GM21717 (cell line): ENCODE data around the gene CAMK2N2.

ENCODE experiments used
- ATAC-seq: cut with Tn5 transposase; IDR thresholded peaks from one replicate; pipeline ENCODE4 v1.9.1; 2021; ENCODE audit warnings: mild to moderate bottlenecking, moderate library complexity; ENCODE audit not compliant: unreplicated experiment

The CAMK2N2 gene

DNA sequence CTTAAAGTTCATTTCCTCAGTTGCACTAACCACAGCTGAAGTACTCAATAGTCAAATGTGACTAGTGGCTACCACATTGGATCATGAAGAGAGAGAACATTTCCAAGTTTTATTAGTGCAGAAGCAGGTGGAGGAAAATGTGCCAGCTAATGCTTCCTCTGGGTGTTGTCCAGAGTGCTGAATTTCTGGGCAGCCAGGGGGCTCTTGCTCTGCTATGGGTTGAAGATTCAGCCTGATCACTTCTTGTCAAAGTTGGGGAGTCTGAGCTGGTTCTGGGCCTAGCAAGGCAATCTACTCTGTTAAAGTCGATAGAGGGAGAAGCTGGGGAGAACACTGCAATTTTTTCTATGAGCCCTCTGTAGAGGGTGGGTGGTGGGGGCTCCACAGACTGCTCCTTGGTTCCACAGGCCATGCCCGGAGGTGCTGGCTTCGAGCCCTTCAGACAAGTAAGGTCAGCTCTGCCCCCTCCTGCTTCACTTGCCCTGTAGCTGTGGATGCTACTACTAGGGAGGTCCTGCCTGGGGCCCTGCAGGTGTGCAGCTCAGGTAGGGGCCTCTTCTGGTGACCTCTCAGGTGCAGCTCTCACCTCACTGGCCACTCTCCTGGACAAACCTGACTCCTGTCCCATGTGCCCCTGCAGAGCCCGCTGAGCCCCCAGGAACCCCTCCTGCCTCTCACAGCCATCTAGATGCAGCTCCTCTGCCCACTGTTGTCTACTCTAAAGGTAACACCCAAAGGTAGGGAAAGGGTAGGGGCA is 20.8 kb downstream of the CAMK2N2 start:
- ATAC-seq, result no peak

DNA sequence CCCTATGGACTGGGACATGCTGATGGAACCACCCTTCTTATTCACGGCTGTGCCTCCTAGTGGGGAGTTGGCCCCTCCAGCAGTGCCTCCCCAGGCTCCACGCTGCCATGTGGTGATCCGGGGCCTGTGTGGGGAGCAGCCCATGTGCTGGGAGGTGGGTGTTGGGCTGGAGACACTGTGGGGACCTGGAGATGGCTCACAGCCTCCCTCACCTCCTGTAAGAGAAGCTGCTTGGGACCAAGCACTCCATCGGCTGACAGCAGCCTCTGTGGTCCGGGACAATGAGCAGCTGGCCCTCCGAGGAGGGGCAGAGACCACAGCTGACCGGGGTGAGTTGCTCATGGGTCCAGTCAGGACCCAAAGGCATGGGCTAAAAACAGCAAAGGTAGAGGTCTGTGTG is 21.6 kb downstream of the CAMK2N2 start:
- no peak for ATAC-seq

DNA sequence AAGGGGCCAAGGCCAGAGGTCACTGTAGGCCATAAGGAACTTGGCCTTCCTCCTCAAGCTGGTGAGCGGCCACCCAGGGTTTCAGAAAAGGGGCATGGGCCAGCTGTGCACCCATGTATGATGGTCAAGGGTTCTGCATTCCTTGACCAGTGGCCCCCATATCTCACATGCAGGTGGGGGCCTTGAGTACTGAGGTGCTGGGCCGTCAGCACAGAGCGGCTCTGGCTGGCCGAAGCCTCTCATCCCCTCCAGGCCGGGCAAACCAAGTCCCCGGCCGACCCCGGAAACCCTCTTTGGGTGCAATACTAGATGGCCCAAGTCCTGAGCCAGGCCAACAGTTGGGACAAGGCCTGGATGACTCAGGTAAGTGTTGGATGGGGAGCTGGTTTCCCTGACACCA is 22.1 kb downstream of the CAMK2N2 start:
- ATAC-seq, result no peak

- no peak for ATAC-seq
Measured at GRCh38 chr3:184238246-184238818, 23.0 kb downstream of the CAMK2N2 start.

DNA sequence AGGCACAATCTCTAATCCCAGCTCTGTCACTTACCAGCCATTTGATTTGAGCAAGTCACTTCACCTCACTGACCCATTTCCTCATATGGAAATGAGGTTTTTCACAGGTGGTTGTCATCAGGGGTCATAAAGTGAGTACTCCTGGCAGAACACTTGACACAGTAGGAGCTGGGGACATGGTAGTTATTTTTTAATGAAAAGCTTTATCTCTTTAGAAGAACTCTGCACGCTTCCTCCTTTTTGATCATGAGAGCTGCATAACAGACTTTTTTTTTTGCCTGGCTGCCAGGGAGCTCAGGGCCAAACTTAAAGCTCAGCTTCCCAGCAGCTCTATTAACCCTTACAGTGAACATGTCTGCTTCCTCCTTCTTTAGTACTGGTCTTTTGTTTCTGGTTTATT is 23.5 kb downstream of the CAMK2N2 start:
- ATAC-seq, result no peak

DNA sequence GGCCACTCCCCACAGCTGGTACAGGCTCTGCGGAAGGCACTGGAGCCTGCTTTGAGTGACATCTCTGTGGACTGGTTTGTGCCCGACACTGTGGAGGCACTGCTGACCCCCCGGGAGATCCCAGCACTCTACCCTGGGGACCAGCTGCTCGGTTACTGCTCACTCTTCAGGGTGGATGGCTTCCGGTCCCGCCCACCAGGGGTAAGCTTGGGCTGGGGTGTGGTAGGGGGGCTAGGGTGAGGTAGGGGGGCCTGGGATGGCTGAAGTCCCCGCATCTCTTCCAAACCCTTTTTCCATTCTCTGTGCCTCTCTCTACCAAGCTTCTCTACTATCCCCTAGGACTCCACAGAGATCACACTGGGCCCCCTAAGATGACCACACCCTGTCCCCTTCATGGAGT is 24.1 kb downstream of the CAMK2N2 start:
- no peak for ATAC-seq

DNA sequence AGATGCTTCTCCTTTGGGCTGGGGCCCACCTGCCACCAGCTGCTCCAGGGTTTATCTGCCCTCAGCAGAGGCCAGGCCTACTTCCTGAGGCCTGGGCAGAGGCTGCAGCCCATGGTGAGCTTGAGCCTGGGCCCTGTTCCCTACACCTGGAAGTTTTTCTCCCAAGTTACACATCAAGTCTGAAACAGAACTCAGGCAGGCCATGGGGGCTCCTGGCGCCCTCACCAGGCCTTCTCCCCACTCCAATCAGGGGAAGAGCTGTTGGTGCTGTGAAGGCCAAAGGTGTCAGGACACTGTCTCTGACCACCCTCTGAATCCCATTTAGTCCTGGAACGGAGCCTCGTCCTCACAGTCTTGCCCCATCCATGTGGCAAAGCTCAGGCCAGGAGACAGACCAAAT is 24.7 kb downstream of the CAMK2N2 start:
- no peak for ATAC-seq

DNA sequence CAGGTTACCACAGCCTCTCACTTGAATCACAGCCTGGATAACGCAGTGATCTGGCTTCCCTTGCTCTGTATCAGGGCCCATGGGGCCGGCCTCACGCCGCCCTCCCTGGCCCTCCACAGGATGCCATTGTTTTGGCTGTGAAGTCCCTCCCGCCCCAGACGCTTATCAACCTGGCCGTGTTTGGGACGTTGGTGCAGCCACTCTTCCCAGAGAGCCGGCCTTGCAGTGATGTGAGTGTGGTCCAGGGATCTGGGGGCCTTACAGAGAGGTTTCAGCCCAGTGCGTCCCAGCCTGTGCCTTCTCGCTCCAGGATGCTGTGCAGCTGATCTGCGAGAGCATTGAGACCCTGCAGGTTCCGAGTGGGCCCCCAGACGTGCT is 25.3 kb downstream of the CAMK2N2 start:
- no peak for ATAC-seq

DNA sequence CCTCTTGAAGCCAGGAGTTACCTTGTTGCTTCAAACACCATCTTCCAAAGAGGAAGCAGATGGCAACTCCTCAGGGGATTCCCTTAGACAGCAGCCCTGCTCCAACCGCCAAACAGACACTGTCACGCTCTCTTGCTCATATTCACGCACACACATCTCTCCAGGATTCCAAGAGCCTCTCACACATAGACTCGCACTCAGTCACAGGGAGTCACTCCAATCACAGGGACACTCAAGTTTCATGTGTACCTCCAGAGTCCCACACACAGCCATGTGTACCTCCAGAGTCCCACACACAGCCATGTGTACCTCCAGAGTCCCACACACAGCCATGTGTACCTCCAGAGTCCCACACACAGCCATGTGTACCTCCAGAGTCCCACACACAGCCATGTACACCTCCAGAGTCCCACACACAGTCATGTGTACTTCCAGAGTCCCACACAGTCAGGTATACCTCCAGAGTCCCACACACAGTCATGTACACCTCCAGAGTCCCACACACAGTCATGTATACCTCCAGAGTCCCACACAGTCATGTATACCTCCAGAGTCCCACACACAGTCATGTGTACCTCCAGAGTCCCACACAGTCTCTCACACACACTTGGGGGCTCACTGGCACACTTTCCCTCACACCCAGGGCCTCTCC is 25.8 kb downstream of the CAMK2N2 start:
- no peak for ATAC-seq

DNA sequence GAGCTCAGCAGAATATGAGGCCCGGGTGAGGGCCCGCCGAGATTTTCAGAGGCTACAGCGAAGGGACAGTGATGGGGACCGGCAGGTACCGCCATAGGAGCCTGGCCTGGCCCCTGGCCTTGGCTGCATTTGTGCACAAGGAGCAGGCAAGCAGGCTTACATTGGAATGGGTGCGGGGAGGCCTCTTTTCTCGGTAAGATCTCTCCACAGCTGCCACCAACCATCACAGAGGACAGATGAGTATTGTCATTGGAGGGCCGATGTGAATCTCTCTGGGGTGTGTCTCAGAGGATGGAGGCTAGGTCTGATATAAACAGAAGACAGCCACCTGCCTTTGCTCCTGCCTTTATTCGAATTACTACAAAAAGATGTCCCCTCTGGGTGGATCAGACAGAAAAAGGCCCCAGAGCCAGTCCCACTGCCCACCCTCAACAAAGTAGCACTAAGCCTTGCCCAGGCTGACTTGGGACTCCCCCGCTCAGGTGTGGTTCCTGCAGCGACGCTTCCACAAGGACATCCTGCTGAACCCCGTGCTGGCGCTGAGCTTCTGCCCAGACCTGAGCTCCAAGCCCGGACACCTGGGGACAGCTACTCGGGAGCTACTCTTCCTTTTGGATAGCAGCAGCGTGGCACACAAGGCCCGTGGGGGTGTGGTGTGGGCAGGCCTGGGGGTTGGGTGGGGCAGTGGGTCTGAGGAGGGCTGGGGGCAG is 26.5 kb downstream of the CAMK2N2 start:
- no peak for ATAC-seq

GRCh38 chr3:184234224-184234623 is 27.1 kb downstream of the CAMK2N2 start:
- no peak for ATAC-seq

GRCh38 chr3:184233127-184233843 is 28.1 kb downstream of the CAMK2N2 start:
- no peak for ATAC-seq

GRCh38 chr3:184231671-184232070 is 29.7 kb downstream of the CAMK2N2 start:
- ATAC-seq, result no peak

GRCh38 chr3:184230603-184231528 is 30.5 kb downstream of the CAMK2N2 start:
- ATAC-seq, result no peak

DNA sequence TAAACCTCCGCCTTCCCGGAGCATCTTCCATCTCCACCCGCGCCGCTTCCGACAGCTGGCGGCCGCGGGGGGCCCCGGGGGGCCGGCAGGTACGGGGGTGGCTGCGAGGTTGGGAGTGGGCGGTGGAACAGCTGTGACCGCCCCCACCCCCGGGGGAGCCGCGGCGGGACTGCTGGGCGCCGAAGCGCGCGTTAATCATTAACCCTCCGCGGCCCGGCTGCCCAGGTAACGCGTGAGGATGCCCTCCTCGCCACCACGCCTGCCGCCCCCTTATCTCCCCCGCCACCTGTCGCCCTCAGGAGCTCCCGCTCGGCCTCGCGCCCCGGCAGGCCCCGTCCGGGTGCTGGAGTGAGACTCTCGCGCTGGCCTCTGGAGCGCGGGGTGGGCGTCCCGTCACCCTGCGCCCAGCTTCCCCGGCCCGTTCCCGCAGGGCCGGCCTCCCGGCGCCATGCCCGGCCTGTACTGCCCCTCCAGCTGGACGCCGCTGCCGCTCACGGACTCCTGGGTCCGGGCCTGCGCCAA is 31.2 kb downstream of the CAMK2N2 start:
- ATAC-seq, result no peak

DNA sequence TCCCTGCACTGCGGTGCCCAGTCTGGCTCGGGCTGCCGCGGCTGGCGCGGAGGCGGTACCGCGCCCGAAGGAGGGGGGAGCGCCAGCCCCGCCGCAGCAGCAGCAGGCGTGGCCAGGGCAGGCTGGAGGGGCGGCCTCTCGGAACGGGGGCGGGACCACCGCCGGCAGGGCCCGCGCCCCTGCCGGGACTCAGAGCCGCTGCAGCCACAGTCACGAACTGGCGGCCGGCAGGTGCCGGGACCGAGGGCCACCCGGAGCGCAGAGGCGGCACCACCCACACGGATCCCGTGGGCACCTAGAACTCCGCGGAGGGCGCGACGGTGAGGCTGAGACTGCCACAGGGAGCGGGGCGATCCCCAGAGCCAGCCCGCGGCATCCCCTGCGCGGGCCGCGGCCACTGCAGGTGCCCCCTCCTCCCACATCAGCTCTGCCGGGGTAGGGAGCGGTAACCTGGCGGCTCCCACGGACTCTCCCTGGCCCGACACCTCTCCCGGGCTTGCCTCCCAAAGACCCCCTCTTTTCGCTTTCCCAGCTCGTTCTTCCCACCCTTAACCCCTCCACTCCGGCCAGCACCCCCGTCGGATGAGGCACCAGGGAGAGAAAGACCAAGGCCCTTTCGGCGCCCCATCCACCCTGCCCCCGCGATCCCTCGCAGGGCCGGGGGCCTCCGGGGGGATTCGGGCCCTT is 31.8 kb downstream of the CAMK2N2 start, which contains the start of gene VWA5B2:
Gene VWA5B2 (plus strand): TSS at position 192 of the 687 bp plus-strand sequence. CDS start 944 bp downstream, outside the sequence.
- peak; percentile 83 for ATAC-seq

- ATAC-seq, result no peak
Measured at GRCh38 chr3:184228376-184229137, 32.8 kb downstream of the CAMK2N2 start.

DNA sequence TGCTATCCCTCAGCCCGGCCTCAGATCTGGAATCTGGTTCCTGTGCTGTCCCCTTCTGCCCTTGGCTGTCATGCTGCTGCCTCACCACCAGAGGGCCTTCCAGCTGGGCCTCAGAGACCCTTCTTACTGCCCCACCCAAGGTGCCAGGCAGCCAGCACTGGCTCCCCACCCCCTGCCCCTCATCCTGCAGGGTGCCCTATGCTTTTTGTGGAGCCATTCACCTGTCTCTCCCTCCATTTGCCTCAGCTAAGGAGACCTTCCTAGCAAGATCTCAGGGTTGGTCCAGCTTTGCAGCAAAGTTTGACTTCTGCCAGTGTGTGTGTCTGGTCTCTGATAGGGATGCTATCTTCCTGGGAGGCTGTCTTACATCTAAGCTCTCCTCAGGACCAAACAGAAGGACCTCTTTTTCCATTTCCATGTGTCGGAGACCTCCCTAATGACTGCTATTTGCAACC is 33.8 kb downstream of the CAMK2N2 start:
- ATAC-seq, result no peak
